Fibroblast of lung (primary cell): ENCODE data around the gene RIMS4. TPM values are rescaled to one million over a fixed set of nuclear protein-coding genes. Genes with fewer than 3 reads are reported as not detected.

ENCODE experiments used
- DNase-seq, 2 donors: peaks; one replicate each; pipeline versions ENCODE4 v3.0.0 to v3.0.0-alpha.2; 2010; ENCODE audit warnings: low read depth in 2 of 2
- H2AFZ ChIP-seq: 2 replicates; pipeline ENCODE4 v1.5.1; 2012; ENCODE audit warnings: low read length, control low read depth, inconsistent platforms
- H3K27ac ChIP-seq: 2 replicates; pipeline ENCODE4 v1.5.1; 2011; ENCODE audit warnings: low read length, control low read depth; ENCODE audit not compliant: insufficient read depth
- H3K27me3 ChIP-seq: 2 replicates; pipeline ENCODE4 v1.5.1; 2011; ENCODE audit warnings: mild to moderate bottlenecking, low read length; ENCODE audit not compliant: control insufficient read depth, insufficient read depth
- H3K36me3 ChIP-seq: 2 replicates; pipeline ENCODE4 v1.5.1; 2011; ENCODE audit warnings: low read length; ENCODE audit not compliant: control insufficient read depth, insufficient read depth
- H3K4me1 ChIP-seq: 2 replicates; pipeline ENCODE4 v1.5.1; 2011; ENCODE audit warnings: low read length; ENCODE audit not compliant: control insufficient read depth, insufficient read depth; ENCODE audit errors: extremely low read depth
- H3K4me2 ChIP-seq: 2 replicates; pipeline ENCODE4 v1.5.1; 2011; ENCODE audit warnings: low read length, control low read depth; ENCODE audit not compliant: insufficient read depth; ENCODE audit errors: extremely low read depth
- H3K4me3 ChIP-seq, 4 experiments: fragments of 200-600 bp in 1 of 4; sonication (generic) in 1 of 4; replicated peaks in 1 of 4; 2 replicates each; pipeline ENCODE4 v1.5.1; 2011 to 2016; ENCODE audit warnings: low read length in 4 of 4, low read depth in 3 of 4, mild to moderate bottlenecking in 3 of 4, control low read depth in 2 of 4, inconsistent platforms in 1 of 4, mixed read lengths in 1 of 4; ENCODE audit not compliant: insufficient read depth in 1 of 4; ENCODE audit errors: control extremely low read depth in 1 of 4
- H3K79me2 ChIP-seq: 2 replicates; pipeline ENCODE4 v1.5.1; 2012; ENCODE audit warnings: mild to moderate bottlenecking, low read length, inconsistent platforms; ENCODE audit not compliant: control insufficient read depth, insufficient read depth
- H3K9ac ChIP-seq: 2 replicates; pipeline ENCODE4 v1.5.1; 2011; ENCODE audit warnings: mild to moderate bottlenecking, low read length, control low read depth; ENCODE audit not compliant: insufficient read depth
- H3K9me3 ChIP-seq: 2 replicates; pipeline ENCODE4 v1.5.1; 2012; ENCODE audit warnings: low read depth, low read length; ENCODE audit not compliant: control insufficient read depth, insufficient read depth
- H4K20me1 ChIP-seq: 2 replicates; pipeline ENCODE4 v1.5.1; 2011; ENCODE audit warnings: low read length; ENCODE audit not compliant: control insufficient read depth, insufficient read depth; ENCODE audit errors: extremely low read depth
- EZH2 ChIP-seq: IDR thresholded peaks from 2 replicates; pipeline ENCODE4 v1.5.1; 2012; ENCODE audit warnings: low read length, control low read depth, mild to moderate bottlenecking; ENCODE audit errors: missing control alignments
- polyA plus RNA-seq, 2 donors: library from polyadenylated mRNA; depleted of rRNA in 1 of 2; stranded (reverse) in 1 of 2; unstranded in 1 of 2; fragments of >200 nt; gene quantifications; 2 replicates each; pipeline ENCODE4 v1.2.1, GENCODE V29; 2011 to 2012; ENCODE audit warnings: missing spikeins in 1 of 2
- total RNA-seq: library from RNA; depleted of rRNA; stranded (reverse); fragments of >200 nt; gene quantifications from 2 replicates; pipeline ENCODE4 v1.2.1, GENCODE V29; 2014
- TF ChIP-seq, protein P1 (sequence below), 2 donors: IDR thresholded peaks in 1 of 2; conservative IDR thresholded peaks in 1 of 2; 1 replicate in 1 of 2; 2 replicates in 1 of 2; pipeline ENCODE4 v1.5.1; 2011 to 2012; ENCODE audit warnings: low read length in 2 of 2, control low read depth in 1 of 2, inconsistent platforms in 1 of 2, low read depth in 1 of 2, mild to moderate bottlenecking in 1 of 2

The RIMS4 gene
- total and polyA plus RNA-seq, 2 donors (not counting 1 experiment from before 2014, with no cell fraction given), result under 0.01 to 0.03 TPM

DNA sequence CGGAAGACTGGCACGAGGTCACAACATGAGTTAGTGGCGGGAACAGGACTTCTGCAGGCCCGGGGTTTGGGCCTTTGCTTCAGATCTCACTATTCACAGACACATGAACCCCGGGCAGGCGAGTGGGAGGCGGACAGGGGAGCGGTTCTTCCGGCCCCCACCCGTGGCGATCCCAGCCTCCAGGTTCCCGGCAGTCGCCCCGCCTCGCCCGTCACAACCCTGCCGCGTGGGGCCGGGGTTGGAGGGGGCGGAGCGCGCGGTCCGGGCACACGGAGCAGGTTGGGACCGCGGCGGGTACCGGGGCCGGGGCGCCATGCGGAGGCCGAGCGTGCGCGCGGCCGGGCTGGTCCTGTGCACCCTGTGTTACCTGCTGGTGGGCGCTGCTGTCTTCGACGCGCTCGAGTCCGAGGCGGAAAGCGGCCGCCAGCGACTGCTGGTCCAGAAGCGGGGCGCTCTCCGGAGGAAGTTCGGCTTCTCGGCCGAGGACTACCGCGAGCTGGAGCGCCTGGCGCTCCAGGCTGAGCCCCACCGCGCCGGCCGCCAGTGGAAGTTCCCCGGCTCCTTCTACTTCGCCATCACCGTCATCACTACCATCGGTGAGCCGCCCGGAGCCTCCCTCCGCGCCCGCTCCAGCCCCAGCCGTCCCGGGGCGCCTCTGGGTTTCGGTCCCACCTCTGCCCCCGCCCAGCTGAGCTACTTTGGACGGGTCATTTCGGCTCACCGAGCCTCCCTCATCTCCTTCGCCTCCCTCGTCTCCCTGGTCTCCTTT is 64.6 kb downstream of the RIMS4 start, which contains the start of gene KCNK15:
TSS of gene KCNK15 (plus strand) at position 268 of the 769 bp plus-strand sequence. CDS start at position 314, 46 bp downstream.
- peaks cover 3% of the 10 kb centered on the region for H3K4me1 ChIP-seq
- H3K4me3 ChIP-seq, result peak within 1 kb of the TSS; percentile 19 to 56 (median 34)
- H3K27me3 ChIP-seq, result peaks cover 58% of the 10 kb centered on the region
- H2AFZ ChIP-seq, result peak within 1 kb of the TSS; percentile 39
- H3K36me3 ChIP-seq, result no peaks in the 10 kb centered on the region
- no peaks in the 10 kb centered on the region for H4K20me1 ChIP-seq
- peak within 1 kb of the TSS; percentile 7 for H3K9ac ChIP-seq
- TF ChIP-seq EZH2, result peak; percentile 76
- TF ChIP-seq, protein P1, sequence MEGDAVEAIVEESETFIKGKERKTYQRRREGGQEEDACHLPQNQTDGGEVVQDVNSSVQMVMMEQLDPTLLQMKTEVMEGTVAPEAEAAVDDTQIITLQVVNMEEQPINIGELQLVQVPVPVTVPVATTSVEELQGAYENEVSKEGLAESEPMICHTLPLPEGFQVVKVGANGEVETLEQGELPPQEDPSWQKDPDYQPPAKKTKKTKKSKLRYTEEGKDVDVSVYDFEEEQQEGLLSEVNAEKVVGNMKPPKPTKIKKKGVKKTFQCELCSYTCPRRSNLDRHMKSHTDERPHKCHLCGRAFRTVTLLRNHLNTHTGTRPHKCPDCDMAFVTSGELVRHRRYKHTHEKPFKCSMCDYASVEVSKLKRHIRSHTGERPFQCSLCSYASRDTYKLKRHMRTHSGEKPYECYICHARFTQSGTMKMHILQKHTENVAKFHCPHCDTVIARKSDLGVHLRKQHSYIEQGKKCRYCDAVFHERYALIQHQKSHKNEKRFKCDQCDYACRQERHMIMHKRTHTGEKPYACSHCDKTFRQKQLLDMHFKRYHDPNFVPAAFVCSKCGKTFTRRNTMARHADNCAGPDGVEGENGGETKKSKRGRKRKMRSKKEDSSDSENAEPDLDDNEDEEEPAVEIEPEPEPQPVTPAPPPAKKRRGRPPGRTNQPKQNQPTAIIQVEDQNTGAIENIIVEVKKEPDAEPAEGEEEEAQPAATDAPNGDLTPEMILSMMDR (conservative IDR thresholded peaks at IDR 0.05 in 1 of 2, IDR thresholded peaks at IDR 0.05 in 1 of 2; ENCODE audit: low read depth in 1 of 2, low read length in 2 of 2), result no peak
- DNase-seq, result peak in 1 of 2 donors; percentile 33
- H3K27ac ChIP-seq, result no peak within 1 kb of the TSS
- H3K79me2 ChIP-seq, result no peaks in the 10 kb centered on the region
- no peaks in the 10 kb centered on the region for H3K9me3 ChIP-seq
- H3K4me2 ChIP-seq, result peak within 1 kb of the TSS; percentile 58

DNA sequence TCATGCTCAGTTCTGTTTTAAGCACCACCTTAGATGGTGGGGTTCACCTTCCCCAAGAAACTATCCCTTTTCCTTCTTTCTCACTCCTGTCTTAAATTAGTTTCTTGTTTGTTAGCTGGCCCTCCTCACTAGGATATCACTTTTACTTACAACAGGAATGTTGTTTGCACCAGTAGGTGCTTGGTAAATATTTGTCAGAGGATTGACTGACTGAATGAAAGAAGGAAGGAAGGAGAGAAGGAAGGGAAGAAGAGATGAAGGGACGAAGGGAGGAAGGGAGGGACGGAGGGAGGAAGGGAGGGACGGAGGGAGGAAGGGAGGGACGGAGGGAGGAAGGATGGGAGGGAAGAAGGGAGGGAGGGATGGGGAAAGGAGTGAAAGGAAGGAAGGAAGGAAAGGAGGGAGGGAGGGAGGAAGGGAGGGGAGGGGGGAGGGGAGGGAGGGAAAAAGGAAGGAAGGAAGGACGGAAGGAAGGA is 65.2 kb downstream of the RIMS4 start:
- H3K4me2 ChIP-seq, result no peak overlapping the region
- H3K4me1 ChIP-seq, result peaks cover 3% of the 10 kb centered on the region
- H2AFZ ChIP-seq, result no peak overlapping the region
- H3K79me2 ChIP-seq, result no peaks in the 10 kb centered on the region
- no peak overlapping the region for H3K9ac ChIP-seq
- no peak overlapping the region for H3K27ac ChIP-seq
- TF ChIP-seq, protein P1 (conservative IDR thresholded peaks at IDR 0.05 in 1 of 2, IDR thresholded peaks at IDR 0.05 in 1 of 2; ENCODE audit: low read depth in 1 of 2, low read length in 2 of 2), result no peak
- no peak for TF ChIP-seq EZH2
- peak overlapping the region in 1 of 4 experiments; percentile 56 for H3K4me3 ChIP-seq
- no peaks in the 10 kb centered on the region for H3K9me3 ChIP-seq
- no peaks in the 10 kb centered on the region for H3K36me3 ChIP-seq
- no peak for DNase-seq
- peaks cover 58% of the 10 kb centered on the region for H3K27me3 ChIP-seq
- no peaks in the 10 kb centered on the region for H4K20me1 ChIP-seq

DNA sequence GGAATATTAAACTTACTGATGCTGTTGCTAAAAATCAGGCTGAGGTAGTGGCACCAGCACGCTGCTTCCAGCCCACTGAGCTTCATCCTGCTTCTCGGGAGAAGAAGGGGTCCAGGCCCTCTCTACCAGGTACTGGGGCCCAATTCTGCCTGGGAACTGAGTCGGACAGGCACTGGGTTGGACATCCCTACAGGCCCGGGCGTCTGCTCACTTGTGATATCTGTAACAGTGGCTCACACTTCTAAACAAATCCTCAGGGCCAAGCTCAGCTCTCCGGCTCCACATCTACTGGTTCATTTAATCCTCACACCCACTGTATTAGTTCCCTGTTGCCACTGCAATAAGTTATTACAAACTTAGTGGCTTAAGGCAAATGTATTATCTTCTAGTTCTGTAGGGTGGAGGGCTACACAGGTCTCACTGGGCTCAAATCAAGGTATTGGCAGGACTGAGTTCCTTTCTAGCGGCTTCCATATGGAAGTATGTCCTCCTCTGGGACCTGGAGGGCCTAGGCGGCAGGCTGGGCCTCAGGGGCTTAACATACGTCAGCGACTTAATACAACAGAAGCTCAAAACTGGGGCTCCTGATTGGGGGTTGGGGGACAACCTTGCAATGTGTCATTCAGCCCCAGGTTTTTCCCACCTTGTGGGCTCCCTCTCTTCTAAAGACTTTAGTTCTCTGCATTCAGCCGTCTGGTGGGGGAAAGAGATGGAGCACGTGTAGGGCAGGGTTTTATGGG is 66.3 kb downstream of the RIMS4 start:
- H3K4me3 ChIP-seq, result no peak overlapping the region
- DNase-seq, result no peak
- H3K27me3 ChIP-seq, result peaks cover 56% of the 10 kb centered on the region

More for the DNA sequence above, 66.3 kb downstream of the RIMS4 start:
- no peaks in the 10 kb centered on the region for H4K20me1 ChIP-seq
- H3K27ac ChIP-seq, result no peak overlapping the region
- no peak overlapping the region for H3K4me2 ChIP-seq
- H3K9ac ChIP-seq, result no peak overlapping the region
- no peak overlapping the region for H2AFZ ChIP-seq
- no peaks in the 10 kb centered on the region for H3K9me3 ChIP-seq
- TF ChIP-seq, protein P1 (conservative IDR thresholded peaks at IDR 0.05 in 1 of 2, IDR thresholded peaks at IDR 0.05 in 1 of 2; ENCODE audit: low read depth in 1 of 2, low read length in 2 of 2), result no peak
- no peak for TF ChIP-seq EZH2
- no peaks in the 10 kb centered on the region for H3K79me2 ChIP-seq
- no peaks in the 10 kb centered on the region for H3K36me3 ChIP-seq
- peaks cover 3% of the 10 kb centered on the region for H3K4me1 ChIP-seq
